Esophagus squamous epithelium (tissue), 5 donors: ENCODE measurements around the gene PRPH2. TPM values are rescaled to one million over a fixed set of nuclear protein-coding genes. Genes with fewer than 3 reads are reported as not detected.

Experiments used
- DNase-seq: peaks from one replicate; lab custom pipeline; 2025; lab: John Stamatoyannopoulos, UW
- H3K27ac ChIP-seq, 4 donors: fragments of 200-600 bp; sonication (generic); one replicate each; pipeline ENCODE4 v1.5.1; 2016 to 2019; ENCODE audit warnings: mild to moderate bottlenecking in 1 of 4
- H3K27me3 ChIP-seq, 4 donors: fragments of 200-600 bp; sonication (generic); 1 replicate in 3 of 4; 2 replicates in 1 of 4; pipeline versions ENCODE4 v1.5.1 to v1.6.0; 2017 to 2021; ENCODE audit warnings: antibody characterized with exemption in 1 of 4
- H3K36me3 ChIP-seq, 3 donors: fragments of 200-600 bp; sonication (generic); one replicate each; pipeline ENCODE4 v1.5.1; 2016 to 2019
- H3K4me1 ChIP-seq, 3 donors: fragments of 200-600 bp; sonication (generic); one replicate each; pipeline ENCODE4 v1.5.1; 2017 to 2019
- H3K4me3 ChIP-seq, 4 donors: fragments of 200-600 bp; sonication (generic); 1 replicate in 3 of 4; 2 replicates in 1 of 4; pipeline ENCODE4 v1.5.1; 2016 to 2019; ENCODE audit warnings: mild to moderate bottlenecking in 2 of 4, moderate library complexity in 1 of 4
- H3K9me3 ChIP-seq, 3 donors: fragments of 200-600 bp; sonication (generic); one replicate each; pipeline ENCODE4 v1.5.1; 2016 to 2019
- CTCF ChIP-seq, 6 experiments: fragments of 450-650 bp in 4 of 6; fragments of 200-600 bp in 2 of 6; sonication (generic) in 2 of 6; IDR thresholded peaks; one replicate each; pipeline ENCODE4 v1.5.1; 2016 to 2019; ENCODE audit warnings: antibody characterized with exemption in 6 of 6, mild to moderate bottlenecking in 4 of 6, moderate library complexity in 4 of 6
- POLR2A ChIP-seq, 4 donors: fragments of 450-650 bp; IDR thresholded peaks; one replicate each; pipeline ENCODE4 v1.6.1; 2017; ENCODE audit warnings: antibody characterized with exemption in 4 of 4, mild to moderate bottlenecking in 4 of 4, moderate library complexity in 3 of 4
- WGBS, 2 donors: methylation state at CpG; one replicate each; pipeline ENCODE4 v1.1.5; 2018; 5-methylcytosine and 5-hydroxymethylcytosine counted together
- intact Hi-C: fragments of 100-400 bp; cut with DNase I; formaldehyde crosslinking; loops from one replicate; pipeline ENCODE4 v1.15.0; 2022
- total RNA-seq, 4 donors: library from RNA; depleted of rRNA; stranded (reverse); fragments of >200 nt; gene quantifications; one replicate each; pipeline ENCODE4 v1.1.0, GENCODE V29; 2016
- donor health status: DM: yes; HTN: yes; CAD: no.

Gene PRPH2
- total RNA-seq, 4 donors from 2014 or later: 0.94 to 1.3 TPM; not detected in 2

GRCh38 chr6:42756722-42757121 lies 34.3 kb upstream of the PRPH2 start:
- intact Hi-C loops: no loop called here
- 100% methylated on average over 7 of the region's 7 CpGs; no CpG with 5 or more reads in 1 of the 2 donors for WGBS, 2 donors
- no peak overlapping the region for H3K4me3 ChIP-seq
- H3K4me1 ChIP-seq: peaks cover 0 to 4% (median 0%) of the 10 kb centered on the region in 3 donors
- no peaks in the 10 kb centered on the region for H3K27me3 ChIP-seq
- H3K9me3 ChIP-seq: no peaks in the 10 kb centered on the region
- TF ChIP-seq CTCF (IDR thresholded peaks at IDR 0.05): no peak
- no peak for TF ChIP-seq POLR2A (IDR thresholded peaks at IDR 0.05)
- H3K27ac ChIP-seq: no peak overlapping the region
- H3K36me3 ChIP-seq: peaks cover 0 to 31% (median 0%) of the 10 kb centered on the region in 3 donors
- no peak for DNase-seq

- Histone ChIP-seq H3K36me3 (peaks cover 0 to 12% (median 0%) of the 10 kb centered on the region in 3 donors), H3K4me1 (peaks cover 0 to 12% (median 0%) of the 10 kb centered on the region in 3 donors), H3K4me3 (no peak overlapping the region), H3K27ac (no peak overlapping the region), H3K9me3 (no peaks in the 10 kb centered on the region), H3K27me3 (no peaks in the 10 kb centered on the region)
- DNase-seq: no peak
- intact Hi-C loops: no loop called here
- TF ChIP-seq POLR2A (IDR thresholded peaks at IDR 0.05): no peak
- no peak for TF ChIP-seq CTCF (IDR thresholded peaks at IDR 0.05)
- 95 to 96% methylated on average over 5 of the region's 5 CpGs for WGBS, 2 donors
Measured at GRCh38 chr6:42754759-42755158, 32.4 kb upstream of the PRPH2 start.

- no peak for TF ChIP-seq CTCF (IDR thresholded peaks at IDR 0.05)
- intact Hi-C loops: no loop called here
- Histone ChIP-seq H3K27ac (no peak overlapping the region), H3K27me3 (no peaks in the 10 kb centered on the region), H3K36me3 (no peaks in the 10 kb centered on the region), H3K4me3 (no peak overlapping the region), H3K4me1 (peaks cover 8 to 30% (median 12%) of the 10 kb centered on the region in 3 donors), H3K9me3 (no peaks in the 10 kb centered on the region)
- 60 to 80% methylated on average over 3 of the region's 3 CpGs for WGBS, 2 donors
- no peak for DNase-seq
Measured at GRCh38 chr6:42751055-42751454, 28.7 kb upstream of the PRPH2 start.

- 35 to 49% methylated on average over 8 of the region's 8 CpGs for WGBS, 2 donors
- Histone ChIP-seq H3K4me1 (peaks cover 20 to 49% (median 29%) of the 10 kb centered on the region in 3 donors), H3K36me3 (no peaks in the 10 kb centered on the region), H3K27ac (peak overlapping the region; percentile 36 to 99 (median 96)), H3K27me3 (no peaks in the 10 kb centered on the region), H3K9me3 (no peaks in the 10 kb centered on the region), H3K4me3 (peak overlapping the region in 3 of 4 donors; percentile 16 to 78 (median 73))
- intact Hi-C loops: loop anchor here (5.0 kb wide), 1 partner anchor 34 kb away; the partner anchor contains the start of gene BICRAL
- DNase-seq: no peak
- TF ChIP-seq CTCF (IDR thresholded peaks at IDR 0.05) (no peak), POLR2A (IDR thresholded peaks at IDR 0.05) (no peak)
Measured at GRCh38 chr6:42748203-42748898, 26.0 kb upstream of the PRPH2 start.
